Stimulated activated CD8-positive, alpha-beta memory T cell treated with anti-CD3 and anti-CD28 coated beads, Interleukin-15, amount 100 ng/mL, for 48 hours (primary cell): ENCODE measurements around the gene ANKRD2.
"Not testable (repeated sequence)": the region's sequence is repeated elsewhere in the genome, so short reads cannot be mapped to it uniquely, and the experiment has no call there.

Experiments
- DNase-seq, 2 donors: peaks; one replicate each; pipeline ENCODE4 v3.0.0-alpha.2; 2020; ENCODE audit warnings: low read depth in 2 of 2

ANKRD2 gene

GRCh38 chr10:97571622-97572021, 957 bp upstream of the ANKRD2 start:
- DNase-seq: no peak

- DNase-seq: no peak
Observed at GRCh38 chr10:97573021-97573420, 442 bp downstream of the ANKRD2 start.

GRCh38 chr10:97573672-97574071, 1.1 kb downstream of the ANKRD2 start:
- no peak for DNase-seq

GRCh38 chr10:97574374-97575126, 2.0 kb downstream of the ANKRD2 start:
- DNase-seq: no peak

- DNase-seq: no peak
Observed at GRCh38 chr10:97575127-97575668, 2.6 kb downstream of the ANKRD2 start.

- DNase-seq: not testable (repeated sequence)
Observed at GRCh38 chr10:97576487-97576886, 3.9 kb downstream of the ANKRD2 start.

- no peak for DNase-seq
Observed at GRCh38 chr10:97577701-97578100, 5.1 kb downstream of the ANKRD2 start.

- DNase-seq: no peak
Observed at GRCh38 chr10:97578171-97578844, 5.7 kb downstream of the ANKRD2 start.

GRCh38 chr10:97580421-97581367, 8.1 kb downstream of the ANKRD2 start:
- DNase-seq: no peak

GRCh38 chr10:97582169-97582568, 9.6 kb downstream of the ANKRD2 start:
- DNase-seq: no peak

- no peak for DNase-seq
Observed at GRCh38 chr10:97583476-97583875, 10.9 kb downstream of the ANKRD2 start.

GRCh38 chr10:97584060-97584797, 11.7 kb downstream of the ANKRD2 start, which contains the start of gene HOGA1:
TSS of gene HOGA1 (plus strand) at chr10:97584389. CDS start at chr10:97584704, 315 bp downstream.
- no peak for DNase-seq

- no peak for DNase-seq
Observed at GRCh38 chr10:97584798-97585438, 12.3 kb downstream of the ANKRD2 start.

- no peak for DNase-seq
Observed at GRCh38 chr10:97585439-97585811, 12.8 kb downstream of the ANKRD2 start.

GRCh38 chr10:97587183-97587582, 14.6 kb downstream of the ANKRD2 start:
- no peak for DNase-seq

- no peak for DNase-seq
Observed at GRCh38 chr10:97589479-97589878, 16.9 kb downstream of the ANKRD2 start, which contains the start of gene C10orf62. TSS of gene C10orf62 (plus strand) at chr10:97589721. CDS start at chr10:97589898, 177 bp downstream.

- DNase-seq: peak in 1 of 2 donors; percentile 4
Observed at GRCh38 chr10:97590082-97590747, 17.6 kb downstream of the ANKRD2 start.

GRCh38 chr10:97590748-97591495, 18.3 kb downstream of the ANKRD2 start:
- no peak for DNase-seq

GRCh38 chr10:97593421-97593820, 20.8 kb downstream of the ANKRD2 start:
- DNase-seq: no peak
